GM13977 (cell line): ENCODE measurements around the gene MKLN1.

Experiments
- DNase-seq: peaks from one replicate; pipeline ENCODE4 v3.0.0; 2012; ENCODE audit warnings: low spot score
- in situ Hi-C: fragments of 300-500 bp; cut with MboI; formaldehyde crosslinking; loops from one replicate; pipeline ENCODE4 v1.12.0; 2022; ENCODE audit warnings: low sequenced_read_pairs, low pct_unique_long_range_greater_than_20kb, mixed read lengths, inconsistent platforms; ENCODE audit not compliant: unreplicated experiment
- TF ChIP-seq, protein P1 (sequence below): IDR thresholded peaks from 2 replicates; pipeline ENCODE4 v1.5.1; 2012; ENCODE audit warnings: mild to moderate bottlenecking, control low read depth; ENCODE audit not compliant: insufficient read depth; ENCODE audit errors: extremely low read depth, missing control alignments

Gene MKLN1

DNA sequence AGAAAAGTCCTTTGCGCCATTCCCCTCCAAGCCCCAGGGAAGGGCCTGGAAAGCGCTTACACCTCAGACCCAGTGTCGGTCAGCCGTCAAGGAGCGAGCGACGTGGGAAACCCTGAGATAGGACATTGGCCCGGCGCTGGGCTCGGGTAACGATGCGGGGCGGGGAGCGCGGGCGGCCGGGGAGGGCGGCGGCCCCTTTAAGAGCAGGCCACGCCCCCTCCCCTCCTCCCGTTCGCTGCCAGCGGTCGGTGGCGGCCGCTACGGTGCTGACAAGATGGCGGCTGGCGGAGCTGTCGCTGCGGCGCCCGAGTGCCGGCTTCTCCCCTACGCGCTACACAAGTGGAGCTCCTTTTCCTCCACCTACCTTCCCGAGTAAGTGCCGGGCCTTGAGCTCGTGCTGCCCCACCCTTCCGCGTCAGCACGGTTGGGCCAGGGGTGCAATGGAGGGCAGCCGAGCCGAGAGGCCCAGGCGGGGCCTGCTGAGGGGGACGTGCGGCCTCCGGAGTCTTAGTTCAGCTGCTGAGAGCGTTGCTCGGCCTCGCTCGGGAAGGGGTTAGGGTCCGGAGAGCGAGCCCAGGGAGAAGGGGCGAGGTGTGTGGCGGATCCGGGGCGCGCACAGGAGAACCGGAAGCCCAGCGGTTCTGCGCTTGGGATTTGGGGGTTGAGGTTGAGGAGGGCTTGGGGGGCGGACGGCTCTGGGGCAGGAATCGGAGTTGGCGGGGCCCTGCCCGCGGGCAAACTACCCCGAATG, at the start of gene MKLN1:
Gene MKLN1, plus strand, starts transcription at position 251 of the 751 bp plus-strand sequence. Its CDS starts 24 bp downstream, at position 275.
- TF ChIP-seq, protein P1, sequence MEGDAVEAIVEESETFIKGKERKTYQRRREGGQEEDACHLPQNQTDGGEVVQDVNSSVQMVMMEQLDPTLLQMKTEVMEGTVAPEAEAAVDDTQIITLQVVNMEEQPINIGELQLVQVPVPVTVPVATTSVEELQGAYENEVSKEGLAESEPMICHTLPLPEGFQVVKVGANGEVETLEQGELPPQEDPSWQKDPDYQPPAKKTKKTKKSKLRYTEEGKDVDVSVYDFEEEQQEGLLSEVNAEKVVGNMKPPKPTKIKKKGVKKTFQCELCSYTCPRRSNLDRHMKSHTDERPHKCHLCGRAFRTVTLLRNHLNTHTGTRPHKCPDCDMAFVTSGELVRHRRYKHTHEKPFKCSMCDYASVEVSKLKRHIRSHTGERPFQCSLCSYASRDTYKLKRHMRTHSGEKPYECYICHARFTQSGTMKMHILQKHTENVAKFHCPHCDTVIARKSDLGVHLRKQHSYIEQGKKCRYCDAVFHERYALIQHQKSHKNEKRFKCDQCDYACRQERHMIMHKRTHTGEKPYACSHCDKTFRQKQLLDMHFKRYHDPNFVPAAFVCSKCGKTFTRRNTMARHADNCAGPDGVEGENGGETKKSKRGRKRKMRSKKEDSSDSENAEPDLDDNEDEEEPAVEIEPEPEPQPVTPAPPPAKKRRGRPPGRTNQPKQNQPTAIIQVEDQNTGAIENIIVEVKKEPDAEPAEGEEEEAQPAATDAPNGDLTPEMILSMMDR, result no peak
- in situ Hi-C loops, result no loop called here
- DNase-seq, result peak; percentile 95

DNA sequence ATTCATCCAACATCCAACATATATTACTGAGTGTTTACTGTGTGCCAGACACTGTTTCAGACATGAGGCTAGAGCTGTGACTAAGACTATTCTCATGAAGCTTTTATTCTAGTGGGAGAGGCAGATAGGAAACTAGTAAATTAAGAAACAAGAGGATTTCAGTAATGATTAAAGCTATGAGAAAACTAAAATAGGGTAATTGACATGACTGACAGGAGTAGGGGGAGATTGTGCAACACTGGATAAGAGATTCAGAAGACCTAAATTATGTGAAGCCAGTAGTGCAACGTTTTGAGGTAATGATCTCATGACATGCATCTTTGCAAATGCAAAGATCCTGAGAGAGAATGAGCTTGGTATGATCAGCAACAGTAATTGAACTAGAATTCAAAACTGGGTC, 48.6 kb upstream of the MKLN1 start:
- no peak for DNase-seq
- TF ChIP-seq, protein P1, result no peak
- in situ Hi-C loops, result no loop called here

DNA sequence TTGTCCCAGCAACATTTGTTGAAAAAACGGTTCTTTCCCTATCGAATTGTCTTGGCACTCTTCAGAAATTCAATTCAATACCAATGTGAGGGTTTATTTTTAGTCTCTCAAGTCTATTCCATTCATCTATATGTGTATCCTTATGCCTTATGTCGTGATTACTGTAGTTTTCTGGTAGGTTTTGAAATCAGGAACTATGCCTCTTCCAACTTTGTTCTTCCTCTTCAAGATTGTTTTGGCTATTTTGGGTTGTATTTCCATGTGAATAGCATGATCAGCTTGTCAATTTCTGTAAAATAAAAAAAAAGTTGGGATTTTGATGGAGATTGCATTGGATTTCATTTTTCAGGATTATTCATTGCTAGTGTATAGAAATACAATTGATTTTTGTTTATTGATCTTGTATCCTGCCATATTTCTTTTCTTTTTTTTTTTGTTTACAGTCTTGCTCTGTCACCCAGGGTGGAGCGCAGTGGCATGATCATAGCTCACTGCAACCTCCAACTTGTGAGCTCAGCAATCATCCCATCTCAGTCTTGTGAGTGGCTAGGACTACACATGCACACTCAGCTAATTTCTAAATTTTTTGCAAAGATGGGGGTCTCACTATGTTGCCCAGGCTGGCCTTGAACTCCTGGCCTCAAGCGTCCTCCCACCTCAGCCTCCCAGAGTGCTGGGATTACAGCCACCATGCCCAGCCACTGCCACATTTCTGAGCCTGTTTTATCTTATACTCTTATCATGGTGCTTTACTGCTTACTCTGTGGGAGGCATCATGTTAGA, 46.2 kb upstream of the MKLN1 start:
- TF ChIP-seq, protein P1, result no peak
- in situ Hi-C loops, result no loop called here
- DNase-seq, result no peak

DNA sequence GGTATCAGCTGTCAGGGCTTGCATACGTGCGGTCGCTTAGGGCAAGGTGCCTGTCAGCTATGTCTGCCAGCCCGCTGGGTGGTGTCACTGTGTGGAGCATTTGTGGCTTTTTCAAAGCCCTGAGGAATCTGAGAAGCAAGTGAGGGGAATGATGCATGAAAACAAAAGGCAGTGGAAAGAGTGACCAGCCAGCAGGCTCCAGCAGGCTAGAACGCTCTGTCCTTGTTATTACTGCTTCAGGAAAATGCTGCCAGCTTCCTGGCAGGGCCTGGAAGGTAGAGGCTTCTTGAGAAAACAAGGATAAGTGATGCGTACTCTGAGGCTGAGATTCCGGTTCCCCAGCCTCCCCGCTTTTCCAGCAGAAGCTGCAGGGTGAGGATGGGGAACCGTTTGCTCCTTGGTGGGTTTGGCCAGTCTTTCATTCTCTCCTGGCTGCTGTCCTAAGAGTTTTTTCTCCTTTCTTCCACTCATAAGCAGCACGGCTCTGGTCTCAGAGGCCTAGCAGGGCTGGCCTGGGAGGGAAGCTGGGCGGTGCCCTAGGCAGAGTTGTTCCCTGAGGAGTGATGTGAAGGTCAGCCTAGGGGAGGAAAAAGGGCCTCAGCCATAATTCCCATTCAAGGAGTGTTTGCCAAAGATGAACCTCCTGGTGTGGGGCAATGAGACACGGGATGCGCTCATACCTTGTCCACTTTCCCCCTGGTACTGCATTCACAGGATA, 42.8 kb upstream of the MKLN1 start:
- TF ChIP-seq, protein P1, result no peak
- DNase-seq, result no peak
- in situ Hi-C loops, result no loop called here

DNA sequence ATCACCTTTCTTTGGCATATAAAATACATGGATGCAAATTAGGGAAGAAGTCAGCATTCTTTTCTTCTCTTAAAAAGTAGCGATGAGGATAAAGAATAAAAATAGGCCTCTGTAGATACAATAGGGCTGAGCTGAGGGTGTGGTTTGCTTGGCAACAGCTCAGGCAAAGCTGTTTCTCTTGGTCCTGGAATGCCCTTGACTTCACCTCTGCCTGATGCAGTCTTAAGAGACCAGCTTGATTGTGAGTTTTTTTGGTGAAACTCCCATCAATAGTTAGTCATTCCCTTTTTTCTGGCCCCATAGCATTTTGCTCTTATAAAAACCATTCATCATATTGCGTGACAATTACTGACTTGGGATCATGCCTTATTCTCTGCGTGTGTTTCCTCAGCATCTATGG, 42.1 kb upstream of the MKLN1 start:
- TF ChIP-seq, protein P1, result no peak
- in situ Hi-C loops, result no loop called here
- no peak for DNase-seq

DNA sequence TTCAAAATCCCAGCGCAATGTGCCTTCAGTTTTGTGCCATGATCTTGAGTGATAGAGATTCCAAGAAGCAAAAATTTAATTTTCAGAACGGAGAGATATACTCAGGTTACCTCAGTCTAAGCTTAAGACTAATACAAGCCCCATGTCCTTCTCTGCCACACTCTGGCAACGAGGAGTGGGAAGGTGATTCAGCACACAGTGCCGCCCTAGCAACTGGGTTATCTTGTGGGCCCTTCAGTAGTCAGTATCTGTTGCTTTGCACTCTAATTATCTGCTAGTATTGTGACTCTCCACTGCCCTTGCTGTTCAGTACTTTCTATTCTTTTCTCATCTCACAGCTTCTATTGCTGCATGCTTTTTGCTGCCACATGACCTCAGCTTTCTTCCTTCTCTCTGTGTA, 39.2 kb upstream of the MKLN1 start:
- in situ Hi-C loops, result no loop called here
- TF ChIP-seq, protein P1, result no peak
- no peak for DNase-seq
